Measurements from ENCODE around the gene NEK4.
A peak's percentile ranks its signal among the peaks of the same experiment; 100 is the strongest.

Gene NEK4

GRCh38 chr3:52792961-52793695 lies 22.4 kb upstream of the NEK4 start:
- no peak for DNase-seq

GRCh38 chr3:52792413-52792812 lies 21.7 kb upstream of the NEK4 start:
- DNase-seq, result no peak

GRCh38 chr3:52791928-52792327 lies 21.2 kb upstream of the NEK4 start:
- no peak for DNase-seq

GRCh38 chr3:52791366-52791765 lies 20.6 kb upstream of the NEK4 start:
- no peak for DNase-seq

- DNase-seq, result no peak
Observed at GRCh38 chr3:52790741-52791140, 20.0 kb upstream of the NEK4 start.

- DNase-seq, result no peak
Observed at GRCh38 chr3:52790337-52790736, 19.6 kb upstream of the NEK4 start.

GRCh38 chr3:52789746-52790040 lies 19.0 kb upstream of the NEK4 start:
- no peak for DNase-seq

GRCh38 chr3:52788890-52789745 lies 18.4 kb upstream of the NEK4 start:
- no peak for DNase-seq

GRCh38 chr3:52787672-52788625 lies 17.2 kb upstream of the NEK4 start:
- DNase-seq, result no peak

GRCh38 chr3:52787246-52787645 lies 16.5 kb upstream of the NEK4 start:
- no peak for DNase-seq

GRCh38 chr3:52786330-52787215 lies 15.8 kb upstream of the NEK4 start:
- no peak for DNase-seq

GRCh38 chr3:52784931-52785590 lies 14.3 kb upstream of the NEK4 start:
- no peak for DNase-seq

- DNase-seq, result no peak
Observed at GRCh38 chr3:52784021-52784621, 13.4 kb upstream of the NEK4 start.

GRCh38 chr3:52783211-52783555 lies 12.4 kb upstream of the NEK4 start:
- DNase-seq, result no peak

GRCh38 chr3:52782412-52783210 lies 11.9 kb upstream of the NEK4 start:
- DNase-seq, result no peak

- no peak for DNase-seq
Observed at GRCh38 chr3:52781741-52782140, 11.0 kb upstream of the NEK4 start.

- peak; percentile 42 for DNase-seq
Observed at GRCh38 chr3:52779837-52780585, 9.3 kb upstream of the NEK4 start.

- DNase-seq, result peak; percentile 28
Observed at GRCh38 chr3:52779011-52779836, 8.5 kb upstream of the NEK4 start.
